Muscle layer of duodenum (tissue), 2 donors: ENCODE data around the gene ACBD4.
"Not testable (repeated sequence)": the region's sequence is repeated elsewhere in the genome, so short reads cannot be mapped to it uniquely, and the experiment has no call there.

ENCODE experiments used
- H3K27ac ChIP-seq: one replicate; pipeline ENCODE4 v1.7.0; 2013; ENCODE audit warnings: mild to moderate bottlenecking, low read length
- H3K27me3 ChIP-seq: one replicate; pipeline ENCODE4 v1.7.0; 2013; ENCODE audit warnings: low read depth, mild to moderate bottlenecking, control low read depth, low read length
- H3K36me3 ChIP-seq, 2 donors: one replicate each; pipeline ENCODE4 v1.7.0; 2013; ENCODE audit warnings: low read length in 2 of 2, control low read depth in 1 of 2, mild to moderate bottlenecking in 1 of 2; ENCODE audit not compliant: insufficient read depth in 2 of 2, control insufficient read depth in 1 of 2
- H3K4me1 ChIP-seq, 2 donors: one replicate each; pipeline ENCODE4 v1.7.0; 2013; ENCODE audit warnings: low read length in 2 of 2, mild to moderate bottlenecking in 2 of 2, control low read depth in 1 of 2, moderate library complexity in 1 of 2; ENCODE audit not compliant: insufficient read depth in 2 of 2, control insufficient read depth in 1 of 2
- H3K4me3 ChIP-seq, 2 donors: one replicate each; pipeline ENCODE4 v1.7.0; 2013; ENCODE audit warnings: low read length in 2 of 2, low read depth in 1 of 2, mild to moderate bottlenecking in 1 of 2
- H3K9me3 ChIP-seq, 2 donors: one replicate each; pipeline ENCODE4 v1.7.0; 2013; ENCODE audit warnings: low read length in 2 of 2, control low read depth in 1 of 2, mild to moderate bottlenecking in 1 of 2; ENCODE audit not compliant: control insufficient read depth in 1 of 2
- donor health status: healthy.

Gene ACBD4

GRCh38 chr17:45123076-45123770 is 12.3 kb upstream of the ACBD4 start:
- Histone ChIP-seq H3K4me3 (no peak overlapping the region), H3K27ac (no peak overlapping the region), H3K36me3 (peaks cover 0 to 19% of the 10 kb centered on the region in 2 donors), H3K27me3 (no peaks in the 10 kb centered on the region), H3K4me1 (peaks cover 13 to 17% of the 10 kb centered on the region in 2 donors), H3K9me3 (no peaks in the 10 kb centered on the region)

- Histone ChIP-seq H3K36me3 (peaks cover 0 to 14% of the 10 kb centered on the region in 2 donors), H3K27ac (peak overlapping the region; percentile 23), H3K4me1 (peaks cover 13 to 23% of the 10 kb centered on the region in 2 donors), H3K27me3 (no peaks in the 10 kb centered on the region), H3K9me3 (no peaks in the 10 kb centered on the region), H3K4me3 (no peak overlapping the region)
Observed at GRCh38 chr17:45123930-45124796, 11.3 kb upstream of the ACBD4 start.

GRCh38 chr17:45124797-45125122 is 10.7 kb upstream of the ACBD4 start:
- not testable (repeated sequence) for H3K4me3 ChIP-seq, H3K27me3 ChIP-seq, H3K36me3 ChIP-seq, H3K9me3 ChIP-seq
- Histone ChIP-seq H3K4me1 (peaks cover 13 to 25% of the 10 kb centered on the region in 2 donors), H3K27ac (peak overlapping the region; percentile 23)

- peaks cover 13 to 26% of the 10 kb centered on the region in 2 donors for H3K4me1 ChIP-seq
Observed at GRCh38 chr17:45125509-45125908, 10.0 kb upstream of the ACBD4 start.

GRCh38 chr17:45127207-45127547 is 8.3 kb upstream of the ACBD4 start:
- H3K36me3 ChIP-seq, result no peaks in the 10 kb centered on the region
- no peak overlapping the region for H3K4me3 ChIP-seq
- H3K27ac ChIP-seq, result no peak overlapping the region
- no peaks in the 10 kb centered on the region for H3K9me3 ChIP-seq
- H3K4me1 ChIP-seq, result peaks cover 13 to 41% of the 10 kb centered on the region in 2 donors
- H3K27me3 ChIP-seq, result no peaks in the 10 kb centered on the region

More at GRCh38 chr17:45125509-45125908, 10.0 kb upstream of the ACBD4 start:
- no peaks in the 10 kb centered on the region for H3K9me3 ChIP-seq
- no peak overlapping the region for H3K27ac ChIP-seq
- peaks cover 0 to 2% of the 10 kb centered on the region in 2 donors for H3K36me3 ChIP-seq
- H3K4me3 ChIP-seq, result no peak overlapping the region
- H3K27me3 ChIP-seq, result no peaks in the 10 kb centered on the region

GRCh38 chr17:45127548-45128300 is 7.8 kb upstream of the ACBD4 start:
- Histone ChIP-seq H3K27ac (no peak overlapping the region), H3K36me3 (no peaks in the 10 kb centered on the region), H3K27me3 (no peaks in the 10 kb centered on the region), H3K4me3 (no peak overlapping the region), H3K9me3 (no peaks in the 10 kb centered on the region), H3K4me1 (peaks cover 13 to 41% of the 10 kb centered on the region in 2 donors)

- Histone ChIP-seq H3K27ac (no peak overlapping the region), H3K27me3 (no peaks in the 10 kb centered on the region), H3K9me3 (no peaks in the 10 kb centered on the region), H3K36me3 (no peaks in the 10 kb centered on the region), H3K4me3 (no peak overlapping the region), H3K4me1 (peaks cover 13 to 41% of the 10 kb centered on the region in 2 donors)
Observed at GRCh38 chr17:45128331-45128730, 7.2 kb upstream of the ACBD4 start.

- Histone ChIP-seq H3K27ac (no peak overlapping the region), H3K27me3 (no peaks in the 10 kb centered on the region), H3K36me3 (no peaks in the 10 kb centered on the region), H3K4me1 (peaks cover 12 to 37% of the 10 kb centered on the region in 2 donors), H3K4me3 (no peak overlapping the region), H3K9me3 (no peaks in the 10 kb centered on the region)
Observed at GRCh38 chr17:45128989-45129388, 6.5 kb upstream of the ACBD4 start.

GRCh38 chr17:45129426-45129939 is 6.0 kb upstream of the ACBD4 start:
- H3K9me3 ChIP-seq, result no peaks in the 10 kb centered on the region
- no peak overlapping the region for H3K4me3 ChIP-seq
- no peaks in the 10 kb centered on the region for H3K27me3 ChIP-seq
- no peak overlapping the region for H3K27ac ChIP-seq
- no peaks in the 10 kb centered on the region for H3K36me3 ChIP-seq
- H3K4me1 ChIP-seq, result peaks cover 8 to 36% of the 10 kb centered on the region in 2 donors

GRCh38 chr17:45129940-45130680 is 5.4 kb upstream of the ACBD4 start:
- Histone ChIP-seq H3K4me1 (peaks cover 6 to 36% of the 10 kb centered on the region in 2 donors), H3K4me3 (no peak overlapping the region), H3K36me3 (no peaks in the 10 kb centered on the region), H3K27ac (no peak overlapping the region), H3K9me3 (no peaks in the 10 kb centered on the region), H3K27me3 (no peaks in the 10 kb centered on the region)
